ENCODE data around the gene SLC43A2.
"Not testable (repeated sequence)": the region's sequence is repeated elsewhere in the genome, so short reads cannot be mapped to it uniquely, and the experiment has no call there.

The SLC43A2 gene

GRCh38 chr17:1661045-1661444 is 32.4 kb upstream of the SLC43A2 start:
- no peak overlapping the region for H3K18ac ChIP-seq (ENCODE audit: low read length)
- H2AFZ ChIP-seq (ENCODE audit: low read length), result no peak overlapping the region
- peaks cover 0 to 4% of the 10 kb centered on the region in 2 donors for H3K9me3 ChIP-seq (replicated peaks in 1 of 2; ENCODE audit: control insufficient read depth in 2 of 2, insufficient read depth in 1 of 2, low read depth in 1 of 2, low read length in 2 of 2)
- no peak overlapping the region for H4K91ac ChIP-seq (ENCODE audit: low read depth, low read length, poor library complexity)
- no peaks in the 10 kb centered on the region for H3K27me3 ChIP-seq (ENCODE audit: control insufficient read depth in 3 of 3, insufficient read depth in 3 of 3, low read depth in 1 of 3, low read length in 3 of 3)
- no peak overlapping the region for H3K4me3 ChIP-seq (ENCODE audit: low read length in 2 of 2)
- H3K4ac ChIP-seq (ENCODE audit: low read length), result no peak overlapping the region
- no peak overlapping the region for H3K9ac ChIP-seq (ENCODE audit: low read depth, low read length, poor library complexity)
- no peaks in the 10 kb centered on the region for H3K4me1 ChIP-seq (ENCODE audit: control insufficient read depth in 2 of 2, insufficient read depth in 1 of 2, low read depth in 1 of 2, low read length in 2 of 2)
- H4K8ac ChIP-seq (ENCODE audit: low read depth, low read length), result no peak overlapping the region
- H3K79me1 ChIP-seq (ENCODE audit: low read depth, low read length), result peaks cover 1% of the 10 kb centered on the region
- H2BK12ac ChIP-seq (ENCODE audit: low read length), result no peak overlapping the region
- WGBS, 2 donors (ENCODE audit: extremely low coverage in 2 of 2, insufficient read length in 2 of 2, insufficient replicate concordance in 1 of 2), result no CpG with 5 or more reads among the region's 12 CpGs
- DNase-seq (ENCODE audit: low spot score), result no peak
- H3K27ac ChIP-seq (replicated peaks; ENCODE audit: low read length), result no peak overlapping the region
- H3K14ac ChIP-seq (ENCODE audit: low read length), result no peak overlapping the region
- H3K36me3 ChIP-seq (replicated peaks in 1 of 2; ENCODE audit: control insufficient read depth in 2 of 2, insufficient read depth in 2 of 2, low read length in 2 of 2), result peaks cover 57 to 98% of the 10 kb centered on the region in 2 donors
- H2AK5ac ChIP-seq (ENCODE audit: low read depth, low read length), result no peak overlapping the region
- H2BK120ac ChIP-seq (ENCODE audit: low read depth, low read length), result no peak overlapping the region
- H2BK15ac ChIP-seq (ENCODE audit: low read length), result no peak overlapping the region
- no peak overlapping the region for H3K4me2 ChIP-seq (ENCODE audit: insufficient read depth, low read length, poor library complexity, severe bottlenecking)
- H2BK5ac ChIP-seq (ENCODE audit: low read length), result no peak overlapping the region
- no peak overlapping the region for H3K23ac ChIP-seq (ENCODE audit: low read depth, low read length, poor library complexity)

DNA sequence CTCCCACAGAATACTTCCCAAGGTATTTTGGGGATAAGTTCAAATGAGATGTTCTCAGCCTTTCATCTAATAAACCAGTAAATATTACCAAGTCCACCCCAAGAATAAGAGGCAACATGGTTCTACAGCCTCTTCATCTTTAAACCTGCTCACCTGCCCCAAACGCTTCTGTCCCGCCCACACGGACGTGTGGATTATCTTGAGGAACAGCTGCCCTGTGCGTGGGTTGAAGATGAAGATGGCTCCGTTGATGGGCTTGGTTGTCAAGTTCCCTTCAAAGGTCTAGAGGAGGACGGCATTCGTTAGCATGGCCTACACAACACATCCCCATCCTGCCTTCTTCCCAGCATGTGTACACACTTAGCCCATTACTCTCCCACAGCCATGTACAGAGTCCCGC is 29.5 kb upstream of the SLC43A2 start:
- no peak overlapping the region for H2BK12ac ChIP-seq (ENCODE audit: low read length)
- no peak for DNase-seq (ENCODE audit: low spot score)
- no peak overlapping the region for H3K23ac ChIP-seq (ENCODE audit: low read depth, low read length, poor library complexity)
- H3K79me1 ChIP-seq (ENCODE audit: low read depth, low read length), result peaks cover 1% of the 10 kb centered on the region
- H3K4ac ChIP-seq (ENCODE audit: low read length), result no peak overlapping the region
- no peak overlapping the region for H3K18ac ChIP-seq (ENCODE audit: low read length)
- H3K14ac ChIP-seq (ENCODE audit: low read length), result no peak overlapping the region
- H4K8ac ChIP-seq (ENCODE audit: low read depth, low read length), result no peak overlapping the region
- H3K9ac ChIP-seq (ENCODE audit: low read depth, low read length, poor library complexity), result no peak overlapping the region
- no peak overlapping the region for H2BK15ac ChIP-seq (ENCODE audit: low read length)
- H3K9me3 ChIP-seq (replicated peaks in 1 of 2; ENCODE audit: control insufficient read depth in 2 of 2, insufficient read depth in 1 of 2, low read depth in 1 of 2, low read length in 2 of 2), result peaks cover 0 to 4% of the 10 kb centered on the region in 2 donors
- no peak overlapping the region for H2AK5ac ChIP-seq (ENCODE audit: low read depth, low read length)
- WGBS, 2 donors (ENCODE audit: extremely low coverage in 2 of 2, insufficient read length in 2 of 2, insufficient replicate concordance in 1 of 2), result no CpG with 5 or more reads among the region's 9 CpGs
- H3K36me3 ChIP-seq (replicated peaks in 1 of 2; ENCODE audit: control insufficient read depth in 2 of 2, insufficient read depth in 2 of 2, low read length in 2 of 2), result peaks cover 71 to 97% of the 10 kb centered on the region in 2 donors
- no peak overlapping the region for H4K91ac ChIP-seq (ENCODE audit: low read depth, low read length, poor library complexity)
- no peak overlapping the region for H2BK5ac ChIP-seq (ENCODE audit: low read length)
- H3K27ac ChIP-seq (replicated peaks; ENCODE audit: low read length), result no peak overlapping the region
- H2AFZ ChIP-seq (ENCODE audit: low read length), result no peak overlapping the region
- no peak overlapping the region for H2BK120ac ChIP-seq (ENCODE audit: low read depth, low read length)
- H3K4me3 ChIP-seq (ENCODE audit: low read length in 2 of 2), result no peak overlapping the region
- H3K4me2 ChIP-seq (ENCODE audit: insufficient read depth, low read length, poor library complexity, severe bottlenecking), result no peak overlapping the region
- no peaks in the 10 kb centered on the region for H3K4me1 ChIP-seq (ENCODE audit: control insufficient read depth in 2 of 2, insufficient read depth in 1 of 2, low read depth in 1 of 2, low read length in 2 of 2)
- H3K27me3 ChIP-seq (ENCODE audit: control insufficient read depth in 3 of 3, insufficient read depth in 3 of 3, low read depth in 1 of 3, low read length in 3 of 3), result no peaks in the 10 kb centered on the region

- Histone ChIP-seq H3K4me3 (ENCODE audit: low read length in 2 of 2) (no peak overlapping the region), H4K91ac (ENCODE audit: low read depth, low read length, poor library complexity) (peak overlapping the region; percentile 77), H3K23ac (ENCODE audit: low read depth, low read length, poor library complexity) (peak overlapping the region; percentile 6), H3K9ac (ENCODE audit: low read depth, low read length, poor library complexity) (peak overlapping the region; percentile 39), H2AFZ (ENCODE audit: low read length) (no peak overlapping the region), H2BK15ac (ENCODE audit: low read length) (no peak overlapping the region), H2BK5ac (ENCODE audit: low read length) (no peak overlapping the region), H3K14ac (ENCODE audit: low read length) (no peak overlapping the region), H2AK5ac (ENCODE audit: low read depth, low read length) (no peak overlapping the region), H2BK120ac (ENCODE audit: low read depth, low read length) (no peak overlapping the region), H3K4me2 (ENCODE audit: insufficient read depth, low read length, poor library complexity, severe bottlenecking) (no peak overlapping the region), H2BK12ac (ENCODE audit: low read length) (no peak overlapping the region), H3K4ac (ENCODE audit: low read length) (no peak overlapping the region), H3K4me1 (ENCODE audit: control insufficient read depth in 2 of 2, insufficient read depth in 1 of 2, low read depth in 1 of 2, low read length in 2 of 2) (peaks cover 6 to 9% of the 10 kb centered on the region in 2 donors), H3K27ac (replicated peaks; ENCODE audit: low read length) (no peak overlapping the region), H4K8ac (ENCODE audit: low read depth, low read length) (no peak overlapping the region), H3K79me1 (ENCODE audit: low read depth, low read length) (no peaks in the 10 kb centered on the region), H3K27me3 (ENCODE audit: control insufficient read depth in 3 of 3, insufficient read depth in 3 of 3, low read depth in 1 of 3, low read length in 3 of 3) (no peaks in the 10 kb centered on the region), H3K36me3 (replicated peaks in 1 of 2; ENCODE audit: control insufficient read depth in 2 of 2, insufficient read depth in 2 of 2, low read length in 2 of 2) (peaks cover 61 to 87% of the 10 kb centered on the region in 2 donors), H3K9me3 (replicated peaks in 1 of 2; ENCODE audit: control insufficient read depth in 2 of 2, insufficient read depth in 1 of 2, low read depth in 1 of 2, low read length in 2 of 2) (peaks cover 0 to 6% of the 10 kb centered on the region in 2 donors), H3K18ac (ENCODE audit: low read length) (no peak overlapping the region)
- no peak for DNase-seq (ENCODE audit: low spot score)
- whole genome bisulfite sequencing, 2 donors (ENCODE audit: extremely low coverage in 2 of 2, insufficient read length in 2 of 2, insufficient replicate concordance in 1 of 2), result no CpG with 5 or more reads among the region's 14 CpGs
These were observed 25.1 kb upstream of the SLC43A2 start for GRCh38 chr17:1653735-1654134.

GRCh38 chr17:1652794-1653193 is 24.2 kb upstream of the SLC43A2 start:
- not testable (repeated sequence) for H3K4me2 ChIP-seq (ENCODE audit: insufficient read depth, low read length, poor library complexity, severe bottlenecking); H3K9me3 ChIP-seq (replicated peaks in 1 of 2; ENCODE audit: control insufficient read depth in 2 of 2, insufficient read depth in 1 of 2, low read depth in 1 of 2, low read length in 2 of 2); H2AK5ac ChIP-seq (ENCODE audit: low read depth, low read length); H3K18ac ChIP-seq (ENCODE audit: low read length); H3K4me3 ChIP-seq (ENCODE audit: low read length in 2 of 2); H2AFZ ChIP-seq (ENCODE audit: low read length); H3K27ac ChIP-seq (replicated peaks; ENCODE audit: low read length); H3K4ac ChIP-seq (ENCODE audit: low read length); H3K27me3 ChIP-seq (ENCODE audit: control insufficient read depth in 3 of 3, insufficient read depth in 3 of 3, low read depth in 1 of 3, low read length in 3 of 3); H4K91ac ChIP-seq (ENCODE audit: low read depth, low read length, poor library complexity); H2BK5ac ChIP-seq (ENCODE audit: low read length); H3K9ac ChIP-seq (ENCODE audit: low read depth, low read length, poor library complexity); H3K79me1 ChIP-seq (ENCODE audit: low read depth, low read length); H2BK120ac ChIP-seq (ENCODE audit: low read depth, low read length); H3K14ac ChIP-seq (ENCODE audit: low read length); H2BK15ac ChIP-seq (ENCODE audit: low read length); H3K23ac ChIP-seq (ENCODE audit: low read depth, low read length, poor library complexity); H4K8ac ChIP-seq (ENCODE audit: low read depth, low read length); H2BK12ac ChIP-seq (ENCODE audit: low read length); DNase-seq (ENCODE audit: low spot score)
- WGBS, 2 donors (ENCODE audit: extremely low coverage in 2 of 2, insufficient read length in 2 of 2, insufficient replicate concordance in 1 of 2), result no CpG with 5 or more reads among the region's 7 CpGs
- peaks cover 10 to 14% of the 10 kb centered on the region in 2 donors for H3K4me1 ChIP-seq (ENCODE audit: control insufficient read depth in 2 of 2, insufficient read depth in 1 of 2, low read depth in 1 of 2, low read length in 2 of 2)
- peaks cover 52 to 80% of the 10 kb centered on the region in 2 donors for H3K36me3 ChIP-seq (replicated peaks in 1 of 2; ENCODE audit: control insufficient read depth in 2 of 2, insufficient read depth in 2 of 2, low read length in 2 of 2)
